IPS-18c (cell line): ENCODE data around the gene ADD1.

Experiments
- H3K4me3 ChIP-seq: 2 replicates; pipeline ENCODE4 v1.7.0; 2013; ENCODE audit warnings: low read depth, mild to moderate bottlenecking, low read length, moderate library complexity; ENCODE audit not compliant: insufficient read depth
- H3K9me3 ChIP-seq: one replicate; pipeline ENCODE4 v1.6.1; 2013; ENCODE audit warnings: mild to moderate bottlenecking, low read length, moderate library complexity; ENCODE audit not compliant: control insufficient read depth, insufficient read depth

ADD1 gene

DNA sequence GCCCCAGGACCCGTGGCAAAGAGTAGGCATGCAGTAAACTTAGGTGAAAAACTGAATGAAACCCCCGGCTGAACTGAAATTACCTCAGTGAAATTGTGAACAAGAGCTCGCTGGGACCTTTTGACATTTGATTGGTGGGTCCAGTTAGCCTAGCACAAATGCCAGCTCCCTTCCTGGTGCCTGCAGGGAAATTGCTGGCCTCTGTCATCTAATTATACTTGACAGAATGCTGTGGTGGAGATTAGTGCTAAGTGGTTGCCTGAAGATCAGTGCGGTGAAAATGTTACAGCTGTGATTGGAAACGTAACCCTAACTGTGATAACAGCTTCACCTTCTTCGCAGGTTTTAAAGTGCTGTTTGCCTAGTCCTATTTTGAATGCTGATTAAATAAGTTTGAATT lies 43.0 kb downstream of the ADD1 start:
- Histone ChIP-seq H3K4me3 (no peak overlapping the region), H3K9me3 (no peaks in the 10 kb centered on the region)

DNA sequence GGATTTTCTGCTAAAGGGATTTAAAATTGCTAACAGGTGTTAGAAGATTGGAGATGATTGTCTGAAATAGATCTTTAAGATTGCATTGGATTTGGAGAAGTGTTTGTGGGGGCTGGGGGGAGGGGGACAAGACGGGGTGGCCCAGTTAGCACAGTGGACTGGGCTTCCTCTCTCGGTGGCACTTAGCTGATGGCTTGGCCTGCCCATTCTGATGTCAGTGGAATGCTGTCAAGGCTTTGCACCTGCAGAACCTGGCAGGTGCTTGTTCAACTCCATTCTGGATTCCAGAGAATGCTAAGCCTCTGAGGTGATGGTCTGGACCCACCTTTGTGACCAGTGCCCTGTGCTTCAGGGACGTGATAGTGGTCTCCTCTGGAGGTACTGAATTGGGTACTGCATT lies 43.7 kb downstream of the ADD1 start:
- Histone ChIP-seq H3K4me3 (no peak overlapping the region), H3K9me3 (no peaks in the 10 kb centered on the region)

- H3K4me3 ChIP-seq: no peak overlapping the region
- H3K9me3 ChIP-seq: no peaks in the 10 kb centered on the region
These were observed 45.2 kb downstream of the ADD1 start for GRCh38 chr4:2888886-2889285.

DNA sequence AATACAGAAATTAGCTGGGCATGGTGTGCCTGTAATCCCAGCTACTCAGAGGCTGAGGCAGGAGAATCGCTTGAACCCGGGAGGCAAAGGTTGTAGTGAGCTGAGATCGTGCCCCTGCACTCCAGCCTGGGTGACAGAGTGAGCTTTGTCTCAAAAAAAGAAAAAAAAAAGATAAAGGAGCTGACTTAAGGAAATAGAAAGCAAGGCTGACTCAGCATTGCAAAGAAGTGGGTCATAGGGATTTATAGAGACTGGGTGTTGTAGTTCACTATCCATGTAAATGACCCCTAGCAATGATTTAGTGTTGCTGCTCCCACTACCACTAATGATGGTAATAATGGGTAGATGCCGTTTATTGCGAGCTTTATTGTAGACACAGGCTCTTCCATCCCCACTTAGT lies 47.6 kb downstream of the ADD1 start:
- no peaks in the 10 kb centered on the region for H3K9me3 ChIP-seq
- H3K4me3 ChIP-seq: no peak overlapping the region

GRCh38 chr4:2893772-2894171 lies 50.1 kb downstream of the ADD1 start:
- Histone ChIP-seq H3K9me3 (no peaks in the 10 kb centered on the region), H3K4me3 (no peak overlapping the region)

GRCh38 chr4:2898001-2898400 lies 54.4 kb downstream of the ADD1 start:
- no peak overlapping the region for H3K4me3 ChIP-seq
- no peaks in the 10 kb centered on the region for H3K9me3 ChIP-seq

DNA sequence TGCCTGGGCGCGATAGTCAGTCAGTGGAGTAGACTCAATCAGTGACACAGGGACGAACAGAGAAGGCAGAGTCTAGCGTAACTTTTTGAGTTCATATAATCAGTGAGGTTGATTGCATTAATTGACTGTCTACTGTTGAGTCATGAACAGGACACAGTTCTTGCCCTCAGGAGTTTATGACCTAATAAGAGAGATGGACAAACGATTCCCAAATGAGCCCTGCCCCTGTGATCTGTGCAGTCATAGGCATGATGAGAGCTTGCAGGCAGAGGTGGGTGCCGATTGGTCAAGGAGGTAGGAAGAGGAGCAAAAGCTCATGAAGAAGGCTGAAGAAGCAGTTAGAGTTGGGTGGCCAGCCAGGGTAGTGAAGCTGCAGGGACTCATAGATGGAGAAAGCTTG lies 57.1 kb downstream of the ADD1 start:
- H3K9me3 ChIP-seq: no peaks in the 10 kb centered on the region

DNA sequence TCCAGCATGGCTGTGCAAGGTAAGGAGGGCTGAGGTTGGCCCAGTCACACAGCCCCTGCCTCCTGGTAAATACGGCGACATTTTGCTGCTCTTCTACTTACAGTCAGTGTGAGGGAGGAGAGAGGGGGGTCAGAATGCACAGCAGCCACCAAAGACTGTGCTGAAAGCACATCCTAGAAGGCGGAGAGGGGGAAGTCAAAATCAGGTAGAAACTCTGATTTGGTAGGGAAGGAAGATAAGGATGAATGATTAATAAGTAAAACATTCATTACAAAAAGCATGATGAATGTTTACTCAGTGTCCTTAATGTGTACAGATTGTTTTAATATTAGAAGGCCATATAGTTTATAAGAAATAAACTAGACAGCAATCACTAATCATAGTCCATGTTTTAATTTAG lies 57.5 kb downstream of the ADD1 start:
- H3K9me3 ChIP-seq: no peaks in the 10 kb centered on the region
- no peak overlapping the region for H3K4me3 ChIP-seq

More for the DNA sequence above, 57.1 kb downstream of the ADD1 start:
- H3K4me3 ChIP-seq: no peak overlapping the region

GRCh38 chr4:2902126-2902525 lies 58.5 kb downstream of the ADD1 start:
- H3K4me3 ChIP-seq: no peak overlapping the region
- H3K9me3 ChIP-seq: no peaks in the 10 kb centered on the region

GRCh38 chr4:2905544-2905943 lies 61.9 kb downstream of the ADD1 start:
- Histone ChIP-seq H3K4me3 (no peak overlapping the region), H3K9me3 (no peaks in the 10 kb centered on the region)

GRCh38 chr4:2906218-2906617 lies 62.6 kb downstream of the ADD1 start:
- Histone ChIP-seq H3K4me3 (no peak overlapping the region), H3K9me3 (no peaks in the 10 kb centered on the region)

- no peaks in the 10 kb centered on the region for H3K9me3 ChIP-seq
- H3K4me3 ChIP-seq: no peak overlapping the region
These were observed 63.6 kb downstream of the ADD1 start for GRCh38 chr4:2907226-2907625.

DNA sequence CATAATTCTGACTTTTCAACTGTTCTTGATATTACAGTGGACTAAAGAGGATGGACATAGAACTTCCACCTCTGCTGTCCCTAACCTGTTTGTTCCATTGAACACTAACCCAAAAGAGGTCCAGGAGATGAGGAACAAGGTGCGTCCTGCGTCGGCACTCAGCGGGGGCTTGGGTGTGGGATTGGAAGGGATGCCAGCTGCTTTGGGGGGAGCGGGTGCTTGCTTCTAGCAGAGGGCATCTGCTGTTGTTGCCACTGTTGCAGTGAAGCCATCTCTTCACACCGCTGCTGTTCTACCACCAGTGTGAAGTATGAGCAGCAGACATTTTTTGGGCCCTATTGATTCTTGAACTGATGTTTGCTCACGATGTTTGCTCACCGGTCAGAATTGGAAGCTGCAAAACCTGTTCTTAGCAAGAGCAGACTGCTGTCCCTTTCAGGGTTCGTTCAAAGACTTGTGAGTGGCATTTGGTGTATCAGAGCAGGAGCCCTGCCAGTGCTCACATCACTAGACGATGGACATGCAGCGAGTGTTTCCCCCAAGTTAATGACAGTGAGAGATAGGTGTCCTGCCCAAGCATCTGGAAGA lies 64.2 kb downstream of the ADD1 start:
- Histone ChIP-seq H3K4me3 (no peak overlapping the region), H3K9me3 (no peaks in the 10 kb centered on the region)

GRCh38 chr4:2908686-2909085 lies 65.0 kb downstream of the ADD1 start:
- Histone ChIP-seq H3K9me3 (no peaks in the 10 kb centered on the region), H3K4me3 (no peak overlapping the region)

GRCh38 chr4:2909583-2909982 lies 65.9 kb downstream of the ADD1 start:
- Histone ChIP-seq H3K4me3 (no peak overlapping the region), H3K9me3 (peaks cover 1% of the 10 kb centered on the region)

DNA sequence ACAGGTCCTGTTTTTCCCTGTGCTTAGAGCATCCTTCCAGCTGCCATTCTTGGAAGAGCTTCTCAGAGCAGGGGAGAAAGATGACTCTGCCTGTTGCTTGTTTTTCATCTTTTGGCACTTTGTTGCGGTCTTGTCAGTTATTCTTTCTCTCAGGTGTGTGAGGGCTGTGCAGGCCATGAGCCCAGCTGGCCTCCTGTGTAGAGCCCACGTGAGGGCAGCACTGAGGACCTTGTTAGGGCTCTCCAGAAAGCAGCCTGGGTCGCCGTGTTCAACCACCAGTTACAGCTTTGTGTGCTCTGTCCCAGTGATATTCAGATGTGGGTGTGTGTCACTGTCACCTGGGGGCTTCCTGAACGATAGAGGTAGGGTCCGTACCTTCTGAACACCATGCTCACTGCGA lies 66.8 kb downstream of the ADD1 start:
- peaks cover 4% of the 10 kb centered on the region for H3K9me3 ChIP-seq

GRCh38 chr4:2911868-2912267 lies 68.2 kb downstream of the ADD1 start:
- peaks cover 4% of the 10 kb centered on the region for H3K9me3 ChIP-seq

More for the DNA sequence above, 66.8 kb downstream of the ADD1 start:
- H3K4me3 ChIP-seq: no peak overlapping the region

GRCh38 chr4:2913168-2913567 lies 69.5 kb downstream of the ADD1 start:
- no peak overlapping the region for H3K4me3 ChIP-seq
- peaks cover 4% of the 10 kb centered on the region for H3K9me3 ChIP-seq

More at GRCh38 chr4:2911868-2912267, 68.2 kb downstream of the ADD1 start:
- no peak overlapping the region for H3K4me3 ChIP-seq
